ENCODE results near the gene PIK3R5.
"Not testable (repeated sequence)": the region's sequence is repeated elsewhere in the genome, so short reads cannot be mapped to it uniquely, and the experiment has no call there.

The PIK3R5 gene

DNA sequence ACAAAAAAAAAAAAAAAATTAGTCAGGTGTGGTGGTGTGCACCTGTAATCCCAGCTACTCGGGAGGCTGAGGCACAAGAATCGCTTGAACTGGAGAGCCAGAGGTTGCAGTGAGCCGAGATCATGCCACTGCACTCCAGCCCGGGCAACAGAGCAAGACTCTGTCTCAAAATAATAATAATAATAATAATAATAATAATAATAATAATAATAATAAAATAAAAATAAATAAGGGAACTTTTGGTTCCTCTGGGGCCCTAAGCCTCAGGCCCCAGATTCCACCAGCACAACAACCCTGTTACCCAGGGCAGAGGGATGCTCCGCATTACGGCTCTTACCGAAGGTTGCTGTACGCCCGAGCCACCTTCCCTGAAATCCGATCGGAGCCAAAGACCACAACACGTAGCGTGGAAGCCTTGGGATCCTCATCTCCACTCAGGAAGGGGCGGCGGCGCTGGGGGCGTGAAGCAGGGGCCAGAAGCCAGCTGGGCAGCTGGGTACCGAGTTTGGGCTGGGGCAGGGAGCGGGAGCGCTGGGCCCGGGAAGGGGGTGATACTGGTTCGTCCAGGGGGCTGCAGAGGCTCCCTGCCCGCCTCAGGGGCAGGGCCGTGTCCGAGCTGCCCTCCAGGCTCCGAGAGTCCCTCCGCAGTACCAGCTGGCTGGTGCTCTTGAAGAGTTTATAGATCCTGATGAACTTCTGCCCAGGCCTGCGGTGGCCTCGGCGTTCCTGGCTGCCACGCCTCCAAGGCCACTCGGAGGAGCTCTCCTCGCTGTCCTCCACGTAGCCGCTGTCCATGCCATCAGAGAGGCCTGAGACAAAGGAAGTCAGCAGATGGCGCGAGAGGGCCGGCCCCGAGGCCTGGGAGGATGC is 77.4 kb downstream of the PIK3R5 start:
- no peak for DNase-seq (ENCODE audit: extremely low read depth, insufficient read length)
- TF ChIP-seq, protein P1, sequence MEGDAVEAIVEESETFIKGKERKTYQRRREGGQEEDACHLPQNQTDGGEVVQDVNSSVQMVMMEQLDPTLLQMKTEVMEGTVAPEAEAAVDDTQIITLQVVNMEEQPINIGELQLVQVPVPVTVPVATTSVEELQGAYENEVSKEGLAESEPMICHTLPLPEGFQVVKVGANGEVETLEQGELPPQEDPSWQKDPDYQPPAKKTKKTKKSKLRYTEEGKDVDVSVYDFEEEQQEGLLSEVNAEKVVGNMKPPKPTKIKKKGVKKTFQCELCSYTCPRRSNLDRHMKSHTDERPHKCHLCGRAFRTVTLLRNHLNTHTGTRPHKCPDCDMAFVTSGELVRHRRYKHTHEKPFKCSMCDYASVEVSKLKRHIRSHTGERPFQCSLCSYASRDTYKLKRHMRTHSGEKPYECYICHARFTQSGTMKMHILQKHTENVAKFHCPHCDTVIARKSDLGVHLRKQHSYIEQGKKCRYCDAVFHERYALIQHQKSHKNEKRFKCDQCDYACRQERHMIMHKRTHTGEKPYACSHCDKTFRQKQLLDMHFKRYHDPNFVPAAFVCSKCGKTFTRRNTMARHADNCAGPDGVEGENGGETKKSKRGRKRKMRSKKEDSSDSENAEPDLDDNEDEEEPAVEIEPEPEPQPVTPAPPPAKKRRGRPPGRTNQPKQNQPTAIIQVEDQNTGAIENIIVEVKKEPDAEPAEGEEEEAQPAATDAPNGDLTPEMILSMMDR (IDR thresholded peaks at IDR 0.05; ENCODE audit: insufficient read depth, low read length, poor library complexity, severe bottlenecking): no peak
- Histone ChIP-seq H3K36me3 (ENCODE audit: control insufficient read depth, insufficient read depth, low read length) (peaks cover 53% of the 10 kb centered on the region), H3K27me3 (replicated peaks; ENCODE audit: control insufficient read depth, insufficient read depth, low read length) (no peaks in the 10 kb centered on the region), H3K4me3 (replicated peaks; ENCODE audit: low read depth, low read length) (no peak overlapping the region)

DNA sequence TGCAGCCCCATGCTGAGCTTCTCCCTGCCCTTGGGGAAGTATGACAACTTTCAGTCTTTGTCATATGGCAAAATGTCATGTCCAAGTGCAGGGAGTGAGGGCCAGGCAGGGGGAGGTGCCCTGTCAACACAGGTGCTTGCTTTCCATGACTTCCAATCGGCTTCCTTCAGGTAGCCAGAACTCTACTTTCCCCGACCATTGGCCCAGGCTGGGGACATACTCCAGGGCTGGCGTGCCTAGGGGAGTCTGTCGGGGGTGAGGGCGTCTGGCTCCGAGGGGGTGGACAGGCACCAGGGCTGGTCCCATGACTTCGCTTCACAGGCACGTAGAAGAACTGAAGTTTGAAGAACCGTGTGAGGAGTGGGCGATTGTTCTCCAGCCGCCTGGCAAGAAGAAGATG is 78.2 kb downstream of the PIK3R5 start:
- Histone ChIP-seq H3K36me3 (ENCODE audit: control insufficient read depth, insufficient read depth, low read length) (peaks cover 57% of the 10 kb centered on the region), H3K27me3 (replicated peaks; ENCODE audit: control insufficient read depth, insufficient read depth, low read length) (no peaks in the 10 kb centered on the region), H3K4me3 (replicated peaks; ENCODE audit: low read depth, low read length) (no peak overlapping the region)
- TF ChIP-seq, protein P1 (IDR thresholded peaks at IDR 0.05; ENCODE audit: insufficient read depth, low read length, poor library complexity, severe bottlenecking): no peak
- no peak for DNase-seq (ENCODE audit: extremely low read depth, insufficient read length)

DNA sequence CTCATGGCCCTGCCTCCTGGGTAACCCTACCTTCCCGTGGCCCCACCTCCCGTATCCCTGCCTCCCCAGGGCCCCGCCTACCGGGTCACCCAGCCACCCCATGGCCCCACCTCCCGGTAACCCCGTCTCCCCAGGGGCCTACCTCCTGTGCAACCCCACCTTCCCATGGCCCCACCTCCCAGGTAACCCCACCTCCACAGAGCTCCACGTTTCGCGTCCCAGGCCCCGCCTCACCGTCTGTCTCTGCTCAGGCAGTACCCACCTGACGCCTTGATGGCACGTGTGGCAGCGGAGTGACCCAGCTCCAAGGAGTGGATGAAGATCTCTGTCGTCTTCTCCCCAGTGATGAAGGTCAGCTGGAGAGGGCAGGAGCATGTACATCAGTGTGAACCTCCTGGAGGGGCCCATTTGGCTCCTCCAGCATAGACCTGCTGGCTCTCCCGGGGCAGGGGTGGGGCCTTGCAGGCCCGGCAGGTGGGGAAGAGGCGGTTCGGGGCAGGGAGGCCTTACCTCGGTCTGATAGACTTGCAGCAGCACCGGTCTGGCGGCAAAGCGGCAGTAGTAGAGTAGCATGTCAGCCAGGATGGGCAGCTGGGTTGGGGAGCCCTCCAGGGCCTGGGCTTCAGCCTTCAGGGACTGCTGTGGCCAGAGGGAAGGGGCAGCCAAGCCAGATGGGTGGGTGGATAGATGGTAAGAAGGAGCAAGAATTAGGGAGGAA is 79.4 kb downstream of the PIK3R5 start:
- TF ChIP-seq, protein P1 (IDR thresholded peaks at IDR 0.05; ENCODE audit: insufficient read depth, low read length, poor library complexity, severe bottlenecking): no peak
- DNase-seq (ENCODE audit: extremely low read depth, insufficient read length): no peak
- H3K36me3 ChIP-seq (ENCODE audit: control insufficient read depth, insufficient read depth, low read length): peaks cover 62% of the 10 kb centered on the region
- no peak overlapping the region for H3K4me3 ChIP-seq (replicated peaks; ENCODE audit: low read depth, low read length)
- H3K27me3 ChIP-seq (replicated peaks; ENCODE audit: control insufficient read depth, insufficient read depth, low read length): no peaks in the 10 kb centered on the region

DNA sequence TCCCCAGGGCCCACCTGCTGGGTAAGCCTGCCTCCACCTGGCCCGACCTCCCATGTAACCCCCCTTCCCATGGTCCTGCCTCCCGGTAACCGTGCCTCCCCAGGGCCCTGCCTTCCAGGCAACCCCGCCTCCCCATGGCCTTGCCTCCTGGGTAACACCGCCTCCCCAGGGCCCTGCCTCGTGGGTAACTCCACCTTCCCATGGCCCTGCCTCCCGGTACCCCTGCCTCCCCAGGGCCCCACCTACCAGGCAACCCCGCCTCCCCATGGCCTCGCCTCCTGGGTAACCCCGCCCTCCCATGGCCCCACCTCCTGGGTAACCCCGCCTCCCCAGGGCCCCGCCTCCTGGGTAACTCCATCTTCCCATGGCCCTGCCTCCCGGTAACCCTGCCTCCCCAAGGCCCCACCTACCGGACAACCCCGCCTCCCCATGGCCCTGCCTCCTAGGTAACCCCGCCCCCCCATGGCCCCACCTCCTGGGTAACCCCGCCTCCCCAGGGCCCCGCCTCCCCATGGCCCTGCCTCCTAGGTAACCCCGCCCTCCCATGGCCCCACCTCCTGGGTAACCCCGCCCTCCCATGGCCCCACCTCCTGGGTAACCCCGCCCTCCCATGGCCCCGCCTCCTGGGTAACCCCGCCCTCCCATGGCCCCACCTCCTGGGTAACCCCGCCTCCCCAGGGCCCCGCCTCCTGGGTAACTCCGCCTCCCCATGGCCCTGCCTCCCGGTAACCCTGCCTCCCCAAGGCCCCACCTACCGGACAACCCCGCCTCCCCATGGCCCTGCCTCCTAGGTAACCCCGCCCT is 80.1 kb downstream of the PIK3R5 start:
- not testable (repeated sequence) for H3K4me3 ChIP-seq (replicated peaks; ENCODE audit: low read depth, low read length); DNase-seq (ENCODE audit: extremely low read depth, insufficient read length); H3K27me3 ChIP-seq (replicated peaks; ENCODE audit: control insufficient read depth, insufficient read depth, low read length)
- peaks cover 62% of the 10 kb centered on the region for H3K36me3 ChIP-seq (ENCODE audit: control insufficient read depth, insufficient read depth, low read length)

DNA sequence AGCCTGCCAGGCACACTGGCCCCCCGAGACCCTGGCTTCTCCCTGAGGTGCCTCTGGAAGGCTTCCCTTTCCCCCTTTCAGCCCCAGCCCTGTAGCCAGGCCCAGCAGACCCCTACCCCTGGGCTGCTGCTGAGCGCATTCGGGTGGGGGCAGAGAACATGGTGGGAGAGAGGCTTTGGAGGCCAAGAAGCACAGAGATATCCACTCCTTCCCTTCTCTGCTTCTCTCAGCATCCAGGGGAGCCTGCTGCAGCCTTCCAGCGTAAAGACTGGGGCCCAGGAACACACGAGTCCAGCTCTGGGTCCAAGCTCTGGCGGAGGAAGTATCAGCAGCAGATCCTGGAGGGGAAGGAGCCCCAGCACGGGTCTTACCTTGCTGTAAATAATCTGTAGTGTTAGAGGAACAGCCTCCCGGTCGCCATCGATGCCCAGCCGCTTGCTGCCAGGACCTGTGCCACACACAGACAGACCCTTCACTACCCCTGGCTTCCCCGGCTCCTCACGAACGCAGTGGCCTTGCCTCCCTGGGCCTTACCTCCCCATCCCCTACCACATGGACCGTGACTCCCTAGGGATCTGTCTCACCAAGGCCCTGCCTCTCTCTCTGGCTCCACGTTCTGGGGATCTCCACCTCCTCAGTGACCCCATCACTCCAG is 81.0 kb downstream of the PIK3R5 start:
- peaks cover 58% of the 10 kb centered on the region for H3K36me3 ChIP-seq (ENCODE audit: control insufficient read depth, insufficient read depth, low read length)

More for the DNA sequence above, 81.0 kb downstream of the PIK3R5 start:
- Histone ChIP-seq H3K4me3 (replicated peaks; ENCODE audit: low read depth, low read length) (no peak overlapping the region), H3K27me3 (replicated peaks; ENCODE audit: control insufficient read depth, insufficient read depth, low read length) (no peaks in the 10 kb centered on the region)
- TF ChIP-seq, protein P1 (IDR thresholded peaks at IDR 0.05; ENCODE audit: insufficient read depth, low read length, poor library complexity, severe bottlenecking): no peak
- no peak for DNase-seq (ENCODE audit: extremely low read depth, insufficient read length)
